ENCODE measurements around the gene GTF2IRD1.

GTF2IRD1 gene

DNA sequence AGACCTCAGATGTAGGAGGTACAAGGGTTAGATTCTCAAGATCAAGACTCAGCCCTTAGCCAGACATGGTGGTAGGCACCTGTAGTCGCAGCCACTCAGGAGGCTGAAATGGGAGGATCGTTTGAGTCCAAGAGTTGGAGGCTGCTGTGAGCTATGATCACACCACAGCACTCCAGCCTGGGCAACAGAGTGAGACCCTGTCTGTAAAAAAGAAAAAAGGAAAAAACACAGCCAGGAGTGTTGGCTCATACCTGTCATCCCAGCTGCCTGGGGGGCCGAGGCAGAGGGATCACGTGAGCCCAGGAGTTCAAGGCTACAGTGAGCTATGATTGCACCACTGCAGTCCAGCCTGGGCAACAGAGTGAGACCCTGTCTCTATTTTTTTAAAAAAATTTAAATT is 69.3 kb downstream of the GTF2IRD1 start:
- DNase-seq (ENCODE audit: low spot score): no peak
- no peak overlapping the region for H3K18ac ChIP-seq (ENCODE audit: low read length)
- H3K23ac ChIP-seq (ENCODE audit: low read depth, low read length, poor library complexity): no peak overlapping the region
- no peak overlapping the region for H3K9ac ChIP-seq (ENCODE audit: low read depth, low read length, poor library complexity)
- H3K9me3 ChIP-seq (replicated peaks in 1 of 2; ENCODE audit: control insufficient read depth in 2 of 2, insufficient read depth in 1 of 2, low read depth in 1 of 2, low read length in 2 of 2): peaks cover 13 to 16% of the 10 kb centered on the region in 2 donors
- no peak overlapping the region for H2AFZ ChIP-seq (ENCODE audit: low read length)
- H2BK120ac ChIP-seq (ENCODE audit: low read depth, low read length): no peak overlapping the region
- no peak overlapping the region for H3K4me2 ChIP-seq (ENCODE audit: insufficient read depth, low read length, poor library complexity, severe bottlenecking)
- H3K4me1 ChIP-seq (ENCODE audit: control insufficient read depth in 2 of 2, insufficient read depth in 1 of 2, low read depth in 1 of 2, low read length in 2 of 2): no peaks in the 10 kb centered on the region
- H3K27me3 ChIP-seq (ENCODE audit: control insufficient read depth in 3 of 3, insufficient read depth in 3 of 3, low read depth in 1 of 3, low read length in 3 of 3): no peaks in the 10 kb centered on the region
- no peak overlapping the region for H2BK15ac ChIP-seq (ENCODE audit: low read length)
- peaks cover 61 to 84% of the 10 kb centered on the region in 2 donors for H3K36me3 ChIP-seq (replicated peaks in 1 of 2; ENCODE audit: control insufficient read depth in 2 of 2, insufficient read depth in 2 of 2, low read length in 2 of 2)
- H3K4me3 ChIP-seq (ENCODE audit: low read length in 2 of 2): no peak overlapping the region
- no CpG with 5 or more reads among the region's 4 CpGs for WGBS, 2 donors (ENCODE audit: extremely low coverage in 2 of 2, insufficient read length in 2 of 2, insufficient replicate concordance in 1 of 2)
- no peak overlapping the region for H3K14ac ChIP-seq (ENCODE audit: low read length)
- no peak overlapping the region for H2AK5ac ChIP-seq (ENCODE audit: low read depth, low read length)
- H2BK5ac ChIP-seq (ENCODE audit: low read length): no peak overlapping the region
- H4K8ac ChIP-seq (ENCODE audit: low read depth, low read length): no peak overlapping the region
- no peak overlapping the region for H2BK12ac ChIP-seq (ENCODE audit: low read length)
- no peak overlapping the region for H3K4ac ChIP-seq (ENCODE audit: low read length)
- H3K79me1 ChIP-seq (ENCODE audit: low read depth, low read length): no peaks in the 10 kb centered on the region
- no peak overlapping the region for H3K27ac ChIP-seq (replicated peaks; ENCODE audit: low read length)
- H4K91ac ChIP-seq (ENCODE audit: low read depth, low read length, poor library complexity): no peak overlapping the region

DNA sequence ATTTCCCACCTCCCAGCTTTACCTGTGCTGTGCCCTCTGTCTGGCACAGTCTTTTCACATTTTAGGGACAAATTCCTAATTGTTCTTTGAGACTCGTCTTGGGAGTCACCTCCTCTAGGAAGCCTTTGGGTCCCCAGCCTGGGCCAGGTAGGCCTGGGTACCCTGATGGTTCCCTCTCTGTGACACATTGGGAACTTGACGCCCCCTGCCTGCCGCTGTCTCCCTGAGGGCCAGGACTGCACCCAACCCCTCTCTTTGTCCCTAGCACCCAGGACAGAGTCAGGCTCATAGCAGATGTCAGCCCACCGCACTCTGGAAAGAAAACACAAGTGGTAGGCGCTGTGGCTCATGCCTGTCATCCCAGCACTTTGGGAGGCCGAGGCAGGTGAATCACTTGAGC is 71.4 kb downstream of the GTF2IRD1 start:
- H4K8ac ChIP-seq (ENCODE audit: low read depth, low read length): no peak overlapping the region
- H3K9ac ChIP-seq (ENCODE audit: low read depth, low read length, poor library complexity): no peak overlapping the region
- no peak overlapping the region for H3K27ac ChIP-seq (replicated peaks; ENCODE audit: low read length)
- peaks cover 9 to 15% of the 10 kb centered on the region in 2 donors for H3K9me3 ChIP-seq (replicated peaks in 1 of 2; ENCODE audit: control insufficient read depth in 2 of 2, insufficient read depth in 1 of 2, low read depth in 1 of 2, low read length in 2 of 2)
- H3K79me1 ChIP-seq (ENCODE audit: low read depth, low read length): no peaks in the 10 kb centered on the region
- no peak for DNase-seq (ENCODE audit: low spot score)
- H3K4me2 ChIP-seq (ENCODE audit: insufficient read depth, low read length, poor library complexity, severe bottlenecking): no peak overlapping the region
- no peak overlapping the region for H3K4ac ChIP-seq (ENCODE audit: low read length)
- H2BK120ac ChIP-seq (ENCODE audit: low read depth, low read length): no peak overlapping the region
- no peak overlapping the region for H3K14ac ChIP-seq (ENCODE audit: low read length)
- H4K91ac ChIP-seq (ENCODE audit: low read depth, low read length, poor library complexity): no peak overlapping the region
- H3K18ac ChIP-seq (ENCODE audit: low read length): no peak overlapping the region
- peaks cover 48 to 77% of the 10 kb centered on the region in 2 donors for H3K36me3 ChIP-seq (replicated peaks in 1 of 2; ENCODE audit: control insufficient read depth in 2 of 2, insufficient read depth in 2 of 2, low read length in 2 of 2)
- H3K4me3 ChIP-seq (ENCODE audit: low read length in 2 of 2): no peak overlapping the region
- H3K4me1 ChIP-seq (ENCODE audit: control insufficient read depth in 2 of 2, insufficient read depth in 1 of 2, low read depth in 1 of 2, low read length in 2 of 2): no peaks in the 10 kb centered on the region
- no CpG with 5 or more reads among the region's 6 CpGs for WGBS, 2 donors (ENCODE audit: extremely low coverage in 2 of 2, insufficient read length in 2 of 2, insufficient replicate concordance in 1 of 2)
- H3K23ac ChIP-seq (ENCODE audit: low read depth, low read length, poor library complexity): no peak overlapping the region
- H2BK5ac ChIP-seq (ENCODE audit: low read length): no peak overlapping the region
- H2AK5ac ChIP-seq (ENCODE audit: low read depth, low read length): no peak overlapping the region
- no peak overlapping the region for H2BK12ac ChIP-seq (ENCODE audit: low read length)
- H3K27me3 ChIP-seq (ENCODE audit: control insufficient read depth in 3 of 3, insufficient read depth in 3 of 3, low read depth in 1 of 3, low read length in 3 of 3): no peaks in the 10 kb centered on the region
- H2AFZ ChIP-seq (ENCODE audit: low read length): no peak overlapping the region
- H2BK15ac ChIP-seq (ENCODE audit: low read length): no peak overlapping the region

- Histone ChIP-seq H3K23ac (ENCODE audit: low read depth, low read length, poor library complexity) (no peak overlapping the region), H3K4me3 (ENCODE audit: low read length in 2 of 2) (no peak overlapping the region), H4K91ac (ENCODE audit: low read depth, low read length, poor library complexity) (no peak overlapping the region), H2BK5ac (ENCODE audit: low read length) (no peak overlapping the region), H3K27ac (replicated peaks; ENCODE audit: low read length) (no peak overlapping the region), H2BK15ac (ENCODE audit: low read length) (no peak overlapping the region), H3K18ac (ENCODE audit: low read length) (peak overlapping the region; percentile 24), H2AFZ (ENCODE audit: low read length) (no peak overlapping the region), H2BK12ac (ENCODE audit: low read length) (no peak overlapping the region), H3K14ac (ENCODE audit: low read length) (no peak overlapping the region), H3K36me3 (replicated peaks in 1 of 2; ENCODE audit: control insufficient read depth in 2 of 2, insufficient read depth in 2 of 2, low read length in 2 of 2) (peaks cover 47 to 78% of the 10 kb centered on the region in 2 donors), H3K9me3 (replicated peaks in 1 of 2; ENCODE audit: control insufficient read depth in 2 of 2, insufficient read depth in 1 of 2, low read depth in 1 of 2, low read length in 2 of 2) (peaks cover 7 to 10% of the 10 kb centered on the region in 2 donors), H3K79me1 (ENCODE audit: low read depth, low read length) (no peaks in the 10 kb centered on the region), H3K27me3 (ENCODE audit: control insufficient read depth in 3 of 3, insufficient read depth in 3 of 3, low read depth in 1 of 3, low read length in 3 of 3) (no peaks in the 10 kb centered on the region), H3K9ac (ENCODE audit: low read depth, low read length, poor library complexity) (no peak overlapping the region), H2AK5ac (ENCODE audit: low read depth, low read length) (no peak overlapping the region), H4K8ac (ENCODE audit: low read depth, low read length) (no peak overlapping the region), H3K4me1 (ENCODE audit: control insufficient read depth in 2 of 2, insufficient read depth in 1 of 2, low read depth in 1 of 2, low read length in 2 of 2) (no peaks in the 10 kb centered on the region), H3K4me2 (ENCODE audit: insufficient read depth, low read length, poor library complexity, severe bottlenecking) (no peak overlapping the region), H2BK120ac (ENCODE audit: low read depth, low read length) (no peak overlapping the region), H3K4ac (ENCODE audit: low read length) (no peak overlapping the region)
- no peak for DNase-seq (ENCODE audit: low spot score)
- no CpG with 5 or more reads among the region's 7 CpGs for WGBS, 2 donors (ENCODE audit: extremely low coverage in 2 of 2, insufficient read length in 2 of 2, insufficient replicate concordance in 1 of 2)
These were observed 72.2 kb downstream of the GTF2IRD1 start for GRCh38 chr7:74525881-74526280.

- Histone ChIP-seq H3K14ac (ENCODE audit: low read length) (no peak overlapping the region), H2BK120ac (ENCODE audit: low read depth, low read length) (no peak overlapping the region), H3K9me3 (replicated peaks in 1 of 2; ENCODE audit: control insufficient read depth in 2 of 2, insufficient read depth in 1 of 2, low read depth in 1 of 2, low read length in 2 of 2) (peaks cover 2 to 4% of the 10 kb centered on the region in 2 donors), H2BK12ac (ENCODE audit: low read length) (no peak overlapping the region), H4K91ac (ENCODE audit: low read depth, low read length, poor library complexity) (no peak overlapping the region), H2AFZ (ENCODE audit: low read length) (no peak overlapping the region), H3K4ac (ENCODE audit: low read length) (no peak overlapping the region), H3K79me1 (ENCODE audit: low read depth, low read length) (no peaks in the 10 kb centered on the region), H3K9ac (ENCODE audit: low read depth, low read length, poor library complexity) (no peak overlapping the region), H3K4me3 (ENCODE audit: low read length in 2 of 2) (no peak overlapping the region), H3K27me3 (ENCODE audit: control insufficient read depth in 3 of 3, insufficient read depth in 3 of 3, low read depth in 1 of 3, low read length in 3 of 3) (no peaks in the 10 kb centered on the region), H3K36me3 (replicated peaks in 1 of 2; ENCODE audit: control insufficient read depth in 2 of 2, insufficient read depth in 2 of 2, low read length in 2 of 2) (peaks cover 45 to 78% of the 10 kb centered on the region in 2 donors), H2BK15ac (ENCODE audit: low read length) (no peak overlapping the region), H3K18ac (ENCODE audit: low read length) (no peak overlapping the region), H4K8ac (ENCODE audit: low read depth, low read length) (no peak overlapping the region), H2BK5ac (ENCODE audit: low read length) (no peak overlapping the region), H3K27ac (replicated peaks; ENCODE audit: low read length) (no peak overlapping the region), H2AK5ac (ENCODE audit: low read depth, low read length) (no peak overlapping the region), H3K4me1 (ENCODE audit: control insufficient read depth in 2 of 2, insufficient read depth in 1 of 2, low read depth in 1 of 2, low read length in 2 of 2) (no peaks in the 10 kb centered on the region), H3K23ac (ENCODE audit: low read depth, low read length, poor library complexity) (no peak overlapping the region), H3K4me2 (ENCODE audit: insufficient read depth, low read length, poor library complexity, severe bottlenecking) (no peak overlapping the region)
- DNase-seq (ENCODE audit: low spot score): no peak
- no CpG with 5 or more reads among the region's 8 CpGs for WGBS, 2 donors (ENCODE audit: extremely low coverage in 2 of 2, insufficient read length in 2 of 2, insufficient replicate concordance in 1 of 2)
These were observed 73.1 kb downstream of the GTF2IRD1 start for GRCh38 chr7:74526780-74527179.

Data from neuronal stem cell (in vitro differentiated cells).